OCI-LY1 (cell line): Measurements from ENCODE around the gene KAT14.

Source experiments
- EZH2 ChIP-seq: fragments of 200-600 bp; sonication (generic), shearing (Covaris generic); IDR thresholded peaks from 2 replicates; pipeline ENCODE4 v1.8.0; 2017; ENCODE audit warnings: borderline replicate concordance, mixed run types, mild to moderate bottlenecking, antibody characterized with exemption, low read length, moderate library complexity, mixed read lengths
- TF ChIP-seq, protein P1 (sequence below): fragments of 200-600 bp; sonication (generic), shearing (Covaris generic); IDR thresholded peaks from 2 replicates; pipeline ENCODE4 v1.5.1; 2017; ENCODE audit warnings: mild to moderate bottlenecking, antibody characterized with exemption, low read length, moderate library complexity, mixed read lengths

DNA sequence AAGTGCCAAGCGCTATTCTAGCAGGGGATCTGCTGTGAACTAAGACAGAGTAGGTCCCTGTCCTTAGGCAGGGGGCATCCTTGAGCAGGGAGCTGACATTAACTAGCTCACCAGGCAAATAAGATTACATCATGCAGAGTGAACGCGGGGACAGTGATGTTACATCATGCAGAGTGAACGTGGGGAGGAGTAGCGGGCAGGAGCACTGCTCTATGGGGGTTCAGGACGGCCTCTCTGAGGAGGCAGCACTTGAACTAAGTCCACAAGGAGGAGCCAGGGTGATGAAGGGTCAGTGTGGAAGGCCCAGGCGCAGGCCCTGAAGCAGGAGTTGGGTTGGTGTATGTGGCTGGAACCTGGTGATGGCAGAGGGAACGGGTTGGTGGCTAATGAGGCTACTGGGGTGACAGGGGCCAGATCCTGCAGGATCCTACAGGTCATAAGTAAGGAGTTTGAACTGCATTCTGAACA is 38.7 kb downstream of the KAT14 start:
- TF ChIP-seq, protein P1, sequence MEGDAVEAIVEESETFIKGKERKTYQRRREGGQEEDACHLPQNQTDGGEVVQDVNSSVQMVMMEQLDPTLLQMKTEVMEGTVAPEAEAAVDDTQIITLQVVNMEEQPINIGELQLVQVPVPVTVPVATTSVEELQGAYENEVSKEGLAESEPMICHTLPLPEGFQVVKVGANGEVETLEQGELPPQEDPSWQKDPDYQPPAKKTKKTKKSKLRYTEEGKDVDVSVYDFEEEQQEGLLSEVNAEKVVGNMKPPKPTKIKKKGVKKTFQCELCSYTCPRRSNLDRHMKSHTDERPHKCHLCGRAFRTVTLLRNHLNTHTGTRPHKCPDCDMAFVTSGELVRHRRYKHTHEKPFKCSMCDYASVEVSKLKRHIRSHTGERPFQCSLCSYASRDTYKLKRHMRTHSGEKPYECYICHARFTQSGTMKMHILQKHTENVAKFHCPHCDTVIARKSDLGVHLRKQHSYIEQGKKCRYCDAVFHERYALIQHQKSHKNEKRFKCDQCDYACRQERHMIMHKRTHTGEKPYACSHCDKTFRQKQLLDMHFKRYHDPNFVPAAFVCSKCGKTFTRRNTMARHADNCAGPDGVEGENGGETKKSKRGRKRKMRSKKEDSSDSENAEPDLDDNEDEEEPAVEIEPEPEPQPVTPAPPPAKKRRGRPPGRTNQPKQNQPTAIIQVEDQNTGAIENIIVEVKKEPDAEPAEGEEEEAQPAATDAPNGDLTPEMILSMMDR = no peak
- TF ChIP-seq EZH2 = no peak
